Activated CD4-positive, alpha-beta T cell treated with anti-CD3 and anti-CD28 coated beads, Interleukin-10, Interleukin-2, amounts not matched to agents 100 ng/mL and 50 ng/mL, durations not matched to agents 16 hours and 8 hours (primary cell): ENCODE measurements around the gene DENND4A.
"Not testable (repeated sequence)": the region's sequence is repeated elsewhere in the genome, so short reads cannot be mapped to it uniquely, and the experiment has no call there.

Experiments used
- DNase-seq: peaks from one replicate; pipeline ENCODE4 v3.0.0-alpha.2; 2020

The DENND4A gene

GRCh38 chr15:65787260-65787659 is 4.8 kb downstream of the DENND4A start:
- no peak for DNase-seq

GRCh38 chr15:65785151-65785550 is 6.9 kb downstream of the DENND4A start:
- no peak for DNase-seq

GRCh38 chr15:65783872-65784271 is 8.2 kb downstream of the DENND4A start:
- no peak for DNase-seq

GRCh38 chr15:65782096-65782495 is 10.0 kb downstream of the DENND4A start:
- no peak for DNase-seq

GRCh38 chr15:65778701-65779100 is 13.4 kb downstream of the DENND4A start:
- DNase-seq = not testable (repeated sequence)

GRCh38 chr15:65778269-65778668 is 13.8 kb downstream of the DENND4A start:
- DNase-seq = no peak

- no peak for DNase-seq
Measured at GRCh38 chr15:65777843-65778242, 14.2 kb downstream of the DENND4A start.

GRCh38 chr15:65777053-65777452 is 15.0 kb downstream of the DENND4A start:
- no peak for DNase-seq

GRCh38 chr15:65773386-65774111 is 18.5 kb downstream of the DENND4A start:
- DNase-seq = peak; percentile 46

GRCh38 chr15:65772930-65773329 is 19.2 kb downstream of the DENND4A start:
- DNase-seq = peak; percentile 50

- no peak for DNase-seq
Measured at GRCh38 chr15:65771870-65772269, 20.2 kb downstream of the DENND4A start.

GRCh38 chr15:65769482-65769881 is 22.6 kb downstream of the DENND4A start:
- no peak for DNase-seq

- DNase-seq = peak; percentile 74
Measured at GRCh38 chr15:65767895-65768294, 24.2 kb downstream of the DENND4A start.

- no peak for DNase-seq
Measured at GRCh38 chr15:65767264-65767595, 24.9 kb downstream of the DENND4A start.

GRCh38 chr15:65766422-65767263 is 25.4 kb downstream of the DENND4A start:
- no peak for DNase-seq

GRCh38 chr15:65765106-65765505 is 27.0 kb downstream of the DENND4A start:
- DNase-seq = no peak

- DNase-seq = peak; percentile 39
Measured at GRCh38 chr15:65762914-65763787, 28.9 kb downstream of the DENND4A start.

GRCh38 chr15:65762399-65762798 is 29.7 kb downstream of the DENND4A start:
- DNase-seq = no peak

- DNase-seq = peak; percentile 82
Measured at GRCh38 chr15:65761210-65761926, 30.7 kb downstream of the DENND4A start.

- DNase-seq = no peak
Measured at GRCh38 chr15:65759441-65759840, 32.7 kb downstream of the DENND4A start.

- no peak for DNase-seq
Measured at GRCh38 chr15:65758242-65758641, 33.9 kb downstream of the DENND4A start.

GRCh38 chr15:65757256-65757655 is 34.8 kb downstream of the DENND4A start:
- DNase-seq = no peak
